CD4-positive, alpha-beta T cell treated with Interleukin-4 for 1 hour (primary cell): ENCODE measurements around the gene SLC28A2.
A peak's percentile ranks its signal among the peaks of the same experiment; 100 is the strongest.
"Not testable (repeated sequence)": the region's sequence is repeated elsewhere in the genome, so short reads cannot be mapped to it uniquely, and the experiment has no call there.

Experiments used
- DNase-seq, 2 donors: peaks; one replicate each; pipeline ENCODE4 v3.0.0-alpha.2; 2020 to 2022

Gene SLC28A2

DNA sequence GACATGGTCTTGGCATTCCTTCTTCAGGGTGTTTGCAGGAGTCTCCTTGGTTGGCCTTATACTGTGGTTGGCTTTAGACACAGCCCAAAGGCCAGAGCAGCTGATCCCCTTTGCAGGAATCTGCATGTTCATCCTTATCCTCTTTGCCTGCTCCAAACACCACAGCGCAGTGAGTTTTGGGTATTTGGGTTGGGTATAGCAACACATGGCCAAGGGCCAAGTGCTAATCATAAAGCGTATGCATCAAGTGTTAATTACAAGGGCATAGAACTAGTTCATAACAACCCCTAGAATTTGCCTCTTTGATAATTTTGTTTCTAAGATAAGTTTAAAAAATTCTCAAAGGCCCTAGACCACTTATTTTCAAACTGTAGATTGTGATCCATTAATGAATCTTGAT lies 11.8 kb downstream of the SLC28A2 start:
- DNase-seq = no peak

DNA sequence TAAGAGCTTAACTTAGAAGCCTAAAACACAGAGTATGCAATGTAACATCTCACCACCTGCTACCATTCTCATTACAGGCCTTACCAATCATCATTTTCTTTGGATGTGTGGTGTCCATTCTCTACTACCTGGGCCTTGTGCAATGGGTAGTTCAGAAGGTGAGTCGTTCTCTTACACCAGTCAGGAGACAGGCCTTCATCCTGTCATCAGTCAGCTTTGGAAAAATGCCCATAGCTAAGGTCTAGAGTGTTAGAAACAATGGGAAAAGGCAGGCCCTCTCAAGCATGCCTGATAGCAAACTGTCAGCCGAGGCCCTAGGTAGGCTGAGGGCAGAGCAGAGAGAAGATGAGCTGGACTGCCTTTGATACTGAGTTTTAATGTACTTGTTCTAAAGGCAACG lies 13.5 kb downstream of the SLC28A2 start:
- DNase-seq = no peak

DNA sequence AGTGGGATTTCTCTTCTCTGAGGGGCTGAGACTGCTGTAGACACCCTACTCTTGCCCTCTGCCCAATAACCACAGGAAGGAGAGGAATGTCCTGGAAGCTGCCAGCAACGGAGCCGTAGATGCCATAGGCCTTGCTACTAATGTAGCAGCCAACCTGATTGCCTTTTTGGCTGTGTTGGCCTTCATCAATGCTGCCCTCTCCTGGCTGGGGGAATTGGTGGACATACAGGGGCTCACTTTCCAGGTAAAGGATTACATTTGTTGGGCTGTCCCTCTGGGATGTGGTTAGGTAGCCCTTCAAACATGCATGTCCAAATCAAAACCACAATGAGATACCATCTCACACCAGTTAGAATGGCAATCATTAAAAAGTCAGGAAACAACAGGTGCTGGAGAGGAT lies 16.1 kb downstream of the SLC28A2 start:
- peak in 1 of 2 donors; percentile 13 for DNase-seq

DNA sequence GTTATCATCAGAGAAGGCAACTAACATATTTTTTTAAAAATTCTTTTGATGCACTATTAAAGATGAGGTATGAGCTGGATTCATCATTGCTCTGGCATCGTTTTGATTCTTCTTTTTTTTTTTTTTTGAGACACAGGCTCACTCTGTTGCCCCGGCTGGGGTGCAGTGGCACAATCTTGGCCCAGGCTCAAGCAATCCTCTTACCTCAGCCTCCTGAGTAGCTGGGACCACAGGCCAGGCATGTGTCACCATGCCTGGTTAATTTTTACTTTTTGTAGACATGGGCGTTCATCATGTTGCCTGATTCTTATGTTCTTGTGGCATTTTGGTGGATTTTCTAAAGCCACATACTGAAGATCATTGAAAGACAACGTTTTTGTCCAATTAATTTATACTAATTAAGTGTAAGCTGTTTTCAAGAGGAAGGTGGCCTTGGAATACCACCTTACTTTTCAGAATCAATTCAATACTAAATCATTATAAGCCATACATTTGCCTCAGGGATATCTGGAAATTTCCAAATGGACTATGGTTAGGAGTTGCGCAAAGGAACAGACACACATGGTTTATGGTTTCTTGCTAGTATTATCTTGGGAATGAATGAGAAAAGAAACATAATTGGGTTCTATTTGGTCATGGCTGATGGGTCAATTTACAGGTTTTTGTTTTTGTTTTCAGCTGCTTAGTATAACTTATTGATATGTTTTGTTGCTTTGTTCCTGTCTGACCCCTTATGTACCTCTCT lies 22.8 kb downstream of the SLC28A2 start:
- no peak for DNase-seq

DNA sequence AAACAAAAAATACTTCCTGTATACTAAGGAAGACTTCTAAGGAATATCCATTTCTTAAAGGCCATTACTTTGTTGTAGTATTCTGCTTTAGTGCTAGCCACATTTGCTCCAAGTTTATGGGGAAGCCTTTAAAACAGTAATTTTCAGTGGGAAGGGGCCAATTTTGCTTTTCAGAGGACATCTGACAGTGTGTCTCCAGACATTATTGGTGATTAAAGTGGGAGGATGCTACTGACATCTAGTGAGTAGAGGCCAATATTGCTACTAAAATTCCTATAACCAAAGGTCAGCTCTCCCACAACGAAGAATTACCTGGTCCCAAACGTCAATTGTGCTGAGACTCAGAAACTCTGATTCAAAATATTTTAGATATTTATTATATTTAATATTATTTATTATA lies 24.8 kb downstream of the SLC28A2 start:
- peak in 1 of 2 donors; percentile 45 for DNase-seq

DNA sequence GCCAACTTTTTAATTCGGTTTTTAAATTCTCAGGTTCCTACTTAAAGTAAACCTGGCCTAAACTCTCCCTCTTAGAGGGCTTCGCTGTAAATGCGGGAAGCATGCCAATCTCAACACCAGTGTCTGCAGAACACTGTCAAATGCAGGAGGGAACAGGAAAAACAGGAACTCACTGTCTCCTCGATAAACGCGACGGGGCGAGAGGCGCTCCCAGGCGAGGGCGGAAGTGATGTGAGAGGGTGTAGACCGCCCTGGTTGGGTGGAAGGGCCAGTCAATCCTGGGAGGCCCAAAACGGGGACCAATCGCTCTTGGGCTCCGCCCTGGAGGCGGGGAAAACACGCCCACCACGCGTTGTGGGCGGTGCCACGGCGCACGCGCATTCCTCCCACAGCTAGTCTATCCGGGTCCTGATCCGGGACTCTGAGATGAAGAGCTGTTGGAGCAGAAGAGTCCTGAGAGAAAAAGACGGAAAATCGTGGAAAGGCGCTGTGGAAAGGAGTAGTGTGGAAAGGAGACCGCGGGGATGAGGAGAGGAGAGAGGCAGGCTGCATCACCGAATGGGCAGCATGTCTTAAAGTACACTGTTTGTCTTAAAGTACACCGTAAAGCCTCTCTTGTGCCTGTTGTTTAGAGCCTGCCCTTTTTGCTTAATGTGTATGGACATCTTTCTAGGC lies 27.1 kb downstream of the SLC28A2 start:
- DNase-seq = peak; percentile 97 to 98

DNA sequence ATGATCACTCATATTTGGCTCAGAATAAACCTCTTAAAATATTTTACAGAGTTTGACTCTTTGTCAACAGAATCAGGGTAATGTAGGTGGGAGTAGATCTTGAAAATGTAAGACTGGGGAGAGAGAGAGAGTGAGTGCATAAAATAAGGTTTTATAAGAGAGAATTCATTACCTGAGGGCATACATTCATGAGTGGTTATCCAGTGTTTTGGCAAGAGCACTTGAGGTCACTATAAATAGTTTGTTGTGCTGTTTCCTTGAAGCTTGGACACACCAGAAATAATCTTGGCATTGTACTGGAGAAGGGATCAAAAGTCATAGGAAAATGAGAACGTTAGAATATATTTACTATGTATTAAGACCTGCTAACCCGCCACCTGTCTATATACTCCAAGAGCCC lies 33.4 kb downstream of the SLC28A2 start:
- DNase-seq = no peak

DNA sequence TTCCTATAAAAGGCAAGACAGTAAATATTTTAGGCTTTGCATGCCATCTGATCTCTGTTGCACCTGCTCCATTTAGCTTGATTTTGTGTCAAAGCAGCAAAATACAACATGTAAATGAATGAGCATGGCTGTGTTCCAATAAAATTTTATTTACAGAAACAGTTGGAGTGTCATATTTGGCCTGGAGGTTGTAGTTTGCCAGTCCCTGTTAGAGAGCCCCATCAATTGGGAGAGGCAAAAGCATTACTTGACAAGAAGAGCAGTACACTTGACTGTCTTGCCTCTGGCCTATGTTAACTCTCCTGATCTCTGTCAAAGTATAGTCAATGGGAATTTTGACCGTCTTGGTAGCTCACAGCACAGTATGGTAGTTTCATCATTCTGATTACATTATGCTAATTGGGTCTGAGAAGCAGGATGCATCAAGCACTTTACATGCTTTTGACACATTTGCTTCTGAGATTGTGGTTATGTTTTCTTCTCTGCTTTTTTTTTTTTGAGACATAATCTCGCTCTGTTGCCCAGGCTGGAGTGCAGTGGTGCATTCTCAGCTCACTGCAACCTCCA lies 35.4 kb downstream of the SLC28A2 start:
- DNase-seq = no peak

DNA sequence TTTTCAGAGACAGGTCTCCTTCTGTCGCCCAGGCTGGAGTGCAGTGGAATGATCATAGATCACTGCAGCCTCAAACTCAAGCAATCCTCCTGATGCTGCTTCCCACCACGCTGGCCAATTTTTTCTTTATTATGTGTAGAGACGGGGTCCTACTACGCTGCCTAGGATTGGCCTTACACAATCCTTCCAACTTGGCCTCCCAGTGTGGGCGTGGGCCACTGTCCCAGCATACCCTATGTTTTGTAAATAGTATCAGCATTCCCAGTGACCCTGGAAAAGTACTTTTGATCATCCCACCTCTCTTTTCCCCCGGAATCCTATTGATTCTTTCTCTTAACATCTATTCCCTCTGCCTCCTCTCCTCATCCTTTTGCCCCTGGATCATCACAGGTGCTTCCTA lies 36.9 kb downstream of the SLC28A2 start:
- no peak for DNase-seq

DNA sequence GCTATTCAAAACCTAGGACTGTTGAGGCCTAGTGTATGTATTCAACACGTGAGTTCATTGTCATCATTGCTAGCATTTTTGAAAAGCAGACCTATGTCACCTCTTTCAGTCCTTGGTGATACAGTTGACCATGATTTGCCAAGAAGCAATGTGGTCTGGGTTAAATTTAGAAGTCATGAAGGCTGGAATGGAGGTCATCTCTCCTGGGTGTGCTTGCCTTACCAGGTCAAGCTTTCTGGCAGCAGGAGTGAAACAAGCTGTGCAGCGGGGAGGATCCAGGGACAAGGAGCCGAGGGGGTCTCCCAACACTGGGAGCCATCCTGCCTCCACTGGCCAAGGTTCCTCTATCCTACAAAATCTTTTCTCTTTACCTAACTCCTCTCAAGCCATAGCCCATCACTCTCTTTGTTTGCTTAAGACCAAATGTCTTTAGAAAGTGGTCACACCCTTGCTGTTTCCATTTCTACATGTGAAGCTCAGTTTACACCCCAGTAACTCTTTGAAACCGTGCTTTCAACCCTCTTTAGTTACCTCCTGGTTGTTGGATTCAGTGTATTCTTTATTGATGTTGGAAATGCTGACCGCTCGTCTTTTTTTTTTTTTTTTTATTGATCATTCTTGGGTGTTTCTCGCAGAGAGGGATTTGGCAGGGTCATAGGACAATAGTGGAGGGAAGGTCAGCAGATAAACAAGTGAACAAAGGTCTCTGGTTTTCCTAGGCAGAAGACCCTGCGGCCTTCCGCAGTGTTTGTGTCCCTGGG lies 40.0 kb downstream of the SLC28A2 start:
- no peak for DNase-seq

DNA sequence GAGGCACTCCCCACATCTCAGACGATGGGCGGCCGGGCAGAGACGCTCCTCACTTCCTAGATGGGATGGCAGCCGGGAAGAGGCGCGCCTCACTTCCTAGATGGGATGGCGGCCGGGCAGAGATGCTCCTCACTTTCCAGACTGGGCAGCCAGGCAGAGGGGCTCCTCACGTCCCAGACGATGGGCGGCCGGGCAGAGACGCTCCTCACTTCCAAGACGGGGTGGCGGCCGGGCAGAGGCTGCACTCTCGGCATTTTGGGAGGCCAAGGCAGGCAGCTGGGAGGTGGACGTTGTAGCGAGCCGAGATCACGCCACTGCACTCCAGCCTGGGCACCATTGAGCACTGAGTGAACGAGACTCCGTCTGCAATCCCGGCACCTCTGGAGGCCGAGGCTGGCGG lies 41.3 kb downstream of the SLC28A2 start:
- not testable (repeated sequence) for DNase-seq

DNA sequence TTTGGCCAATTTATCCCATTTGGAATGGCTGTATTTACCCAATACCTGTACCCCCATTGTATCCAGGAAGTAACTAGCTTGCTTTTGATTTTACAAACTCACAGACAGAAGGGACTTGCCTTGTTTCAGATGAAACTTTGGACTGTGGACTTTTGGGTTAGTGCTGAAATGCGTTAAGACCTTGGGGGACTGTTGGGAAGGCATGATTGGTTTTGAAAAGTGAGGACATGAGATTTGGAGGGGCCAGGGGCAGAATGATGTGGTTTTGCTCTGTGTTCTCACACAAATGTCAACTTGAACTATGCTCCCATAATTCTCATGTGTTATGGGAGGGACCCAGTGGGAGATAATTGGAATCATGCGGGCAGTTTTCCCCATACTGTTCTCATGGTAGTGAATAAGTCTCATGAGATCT lies 46.9 kb downstream of the SLC28A2 start:
- not testable (repeated sequence) for DNase-seq

DNA sequence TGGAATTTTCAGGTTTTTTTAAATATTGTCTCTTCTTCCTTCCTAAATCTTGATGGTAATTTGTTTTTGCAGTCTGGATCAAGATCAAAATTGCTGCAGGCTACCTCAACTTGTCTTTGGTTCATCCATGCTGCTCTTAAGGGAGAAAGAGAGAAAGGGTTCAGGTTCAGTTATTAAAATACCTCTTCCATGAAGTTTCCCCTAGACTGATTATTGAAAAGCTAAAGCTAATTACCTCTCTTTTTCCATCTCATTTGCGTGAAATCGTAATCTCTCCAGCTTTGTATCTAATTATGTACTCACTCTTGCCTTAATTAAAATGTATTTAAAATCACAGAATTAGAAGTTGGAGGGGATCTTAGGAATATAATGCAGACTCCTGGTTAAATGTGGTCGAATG lies 52.7 kb downstream of the SLC28A2 start:
- DNase-seq = no peak

DNA sequence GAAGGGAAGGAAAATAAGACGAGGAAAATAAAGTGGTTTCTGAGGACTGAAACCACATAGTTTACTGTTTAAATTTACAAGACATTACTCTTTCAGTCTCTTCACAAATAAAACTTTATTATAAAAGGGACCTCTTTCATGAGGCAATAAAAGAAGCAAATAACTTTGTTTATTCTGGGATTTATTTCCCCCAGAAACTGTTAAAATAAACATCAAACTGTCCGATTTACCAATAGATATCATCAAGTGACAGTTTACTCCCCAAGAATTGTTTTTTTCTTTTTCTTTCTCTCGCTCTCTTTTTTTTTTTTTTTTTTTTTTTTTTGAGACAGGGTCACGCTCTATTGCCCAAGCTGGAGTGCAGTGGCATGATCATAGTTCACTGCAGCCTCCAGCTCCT lies 54.1 kb downstream of the SLC28A2 start:
- no peak for DNase-seq

DNA sequence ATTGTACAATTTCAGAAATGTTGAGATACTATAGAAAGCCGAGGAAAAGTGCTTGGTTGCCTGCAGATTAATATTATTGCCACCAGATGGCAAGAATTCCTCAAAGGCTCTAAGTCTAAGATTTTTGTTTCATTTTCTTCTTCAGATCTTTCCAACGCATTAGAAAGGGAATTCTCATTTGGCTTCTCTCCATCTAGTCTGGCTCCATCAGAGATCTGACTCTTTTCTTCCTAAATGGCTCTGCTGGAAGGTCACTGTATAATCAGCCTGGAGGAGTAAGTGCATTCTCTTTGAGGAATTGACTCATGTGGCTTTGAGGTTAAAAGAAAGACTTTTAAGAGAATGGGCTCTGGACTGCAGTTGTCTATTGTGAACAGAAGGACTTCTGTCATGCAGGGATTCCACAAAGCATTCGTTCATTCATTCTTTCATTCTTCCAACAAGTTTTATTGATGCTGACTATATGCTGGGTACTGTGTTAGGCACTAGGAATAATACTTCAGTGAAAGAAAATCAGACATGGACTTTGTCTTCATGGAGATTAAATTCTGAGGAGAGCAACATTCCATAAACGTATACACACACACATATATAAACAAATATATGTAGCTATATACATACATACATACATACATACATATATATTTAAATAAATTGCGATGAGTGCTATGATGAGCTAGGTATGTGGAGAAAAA lies 55.3 kb downstream of the SLC28A2 start:
- peak in 1 of 2 donors; percentile 18 for DNase-seq

DNA sequence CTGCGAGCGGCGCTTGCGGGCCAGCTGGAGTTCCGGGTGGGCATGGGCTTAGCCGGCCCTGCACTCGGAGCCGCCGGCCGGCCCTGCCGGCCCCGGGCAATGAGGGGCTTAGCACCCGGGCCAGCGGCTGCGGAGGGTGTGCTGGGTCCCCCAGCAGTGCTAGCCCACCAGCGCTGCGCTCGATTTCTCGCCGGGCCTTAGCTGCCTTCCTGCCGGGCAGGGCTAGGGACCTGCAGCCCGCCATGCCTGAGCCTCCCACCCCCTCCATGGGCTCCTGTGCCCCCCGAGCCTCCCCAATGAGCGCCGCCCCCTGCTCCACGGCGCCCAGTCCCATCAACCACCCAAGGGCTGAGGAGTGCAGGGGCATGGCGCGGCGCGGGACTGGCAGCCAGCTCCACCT lies 62.1 kb downstream of the SLC28A2 start:
- DNase-seq = not testable (repeated sequence)

DNA sequence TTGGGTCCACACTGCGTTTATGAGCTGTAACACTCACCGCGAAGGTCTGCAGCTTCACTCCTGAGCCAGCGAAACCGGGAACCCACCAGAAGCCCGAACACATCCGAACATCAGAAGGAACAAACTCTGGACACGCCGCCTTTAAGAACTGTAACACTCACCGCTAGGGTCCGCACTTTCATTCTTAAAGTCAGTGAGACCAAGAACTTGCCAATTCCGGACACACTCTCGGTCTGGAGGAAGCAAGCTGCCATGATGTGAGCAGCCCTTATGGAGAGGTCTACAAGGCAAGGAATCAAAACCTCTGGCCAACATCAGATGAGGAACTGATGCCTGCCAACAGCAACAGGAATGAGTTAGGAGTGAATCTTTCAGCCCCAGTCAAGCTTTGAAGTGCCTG lies 62.9 kb downstream of the SLC28A2 start:
- DNase-seq = no peak

DNA sequence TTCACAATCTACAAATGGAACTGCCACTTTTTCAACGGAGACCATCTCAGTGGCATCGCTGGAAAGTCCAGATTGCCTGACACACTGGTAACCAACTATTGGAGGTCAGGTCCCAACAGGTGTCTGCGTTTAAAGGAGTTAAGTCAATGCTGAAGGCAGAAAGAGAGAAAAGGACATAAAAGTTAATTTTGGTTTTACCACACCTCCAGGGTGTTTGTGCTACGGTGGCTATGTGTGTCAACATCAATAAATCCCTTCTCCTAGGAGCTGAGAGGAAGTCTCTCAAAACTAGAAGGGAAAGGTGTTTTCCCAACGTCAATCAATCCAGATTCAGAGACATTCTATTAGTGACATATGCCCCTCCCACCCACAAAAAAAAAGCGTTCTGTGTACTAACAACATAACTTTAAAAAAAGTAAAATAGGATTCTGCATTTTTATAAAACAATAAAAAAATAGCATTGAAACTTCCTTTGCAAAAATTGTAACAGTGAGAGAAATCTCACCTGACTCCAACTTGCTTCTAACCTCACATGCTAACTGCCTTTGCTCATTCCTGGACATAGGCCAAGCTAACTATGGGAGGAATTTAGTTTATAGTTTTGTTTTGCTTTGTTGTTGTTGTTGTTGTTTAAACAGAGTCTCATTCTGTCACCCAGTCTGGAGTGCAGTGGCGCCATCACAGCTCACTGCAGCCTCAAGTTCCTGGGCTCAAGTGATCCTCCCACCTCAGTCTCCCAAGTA lies 67.6 kb downstream of the SLC28A2 start:
- no peak for DNase-seq

DNA sequence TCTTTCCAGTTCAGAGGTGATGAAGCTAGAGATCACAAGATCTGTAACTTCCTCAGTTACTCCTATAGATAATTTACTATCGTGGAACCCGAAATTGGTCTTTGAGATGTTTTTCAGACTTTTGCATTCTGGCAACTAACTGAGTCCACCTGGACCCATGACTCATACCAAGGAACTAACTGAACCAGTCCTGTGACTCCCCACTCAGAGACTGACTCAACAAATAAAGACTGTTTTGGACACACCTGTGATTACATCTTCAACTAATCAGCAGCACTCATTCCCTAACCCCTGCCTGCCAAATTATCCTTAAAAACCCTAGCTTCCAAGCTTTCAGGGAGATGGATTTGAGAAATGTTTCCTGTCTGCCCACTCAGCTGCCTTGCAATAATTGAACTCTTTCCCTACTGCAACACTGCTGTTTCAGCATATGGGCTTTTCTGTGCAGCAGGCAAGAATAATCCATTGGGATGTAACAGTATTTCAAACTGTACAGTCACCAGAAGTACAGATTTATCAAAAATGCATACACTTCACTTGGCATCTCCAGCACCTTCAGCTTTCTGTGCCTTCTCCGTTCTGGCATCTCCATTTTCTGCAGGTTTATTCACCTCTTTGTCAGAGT lies 68.7 kb downstream of the SLC28A2 start:
- DNase-seq = no peak

DNA sequence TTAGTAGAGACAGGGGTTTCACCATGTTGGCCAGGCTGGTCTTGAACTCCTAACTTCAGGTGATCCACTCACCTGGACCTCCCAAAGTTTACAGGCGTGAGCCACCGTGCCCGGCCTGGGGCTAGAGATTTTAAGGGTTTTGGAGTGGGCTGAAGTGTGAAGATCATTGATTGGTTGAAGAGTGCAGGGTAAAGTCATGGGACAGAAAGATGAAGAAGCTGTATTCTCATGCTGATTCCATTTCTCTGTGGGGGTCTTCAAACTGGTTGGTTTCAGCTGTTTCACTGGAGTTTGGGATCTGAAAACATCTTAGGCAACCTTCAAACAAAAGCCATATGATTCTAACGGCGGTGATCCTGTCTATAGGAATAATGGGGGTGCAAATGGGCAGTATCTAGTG lies 74.2 kb downstream of the SLC28A2 start:
- no peak for DNase-seq

DNA sequence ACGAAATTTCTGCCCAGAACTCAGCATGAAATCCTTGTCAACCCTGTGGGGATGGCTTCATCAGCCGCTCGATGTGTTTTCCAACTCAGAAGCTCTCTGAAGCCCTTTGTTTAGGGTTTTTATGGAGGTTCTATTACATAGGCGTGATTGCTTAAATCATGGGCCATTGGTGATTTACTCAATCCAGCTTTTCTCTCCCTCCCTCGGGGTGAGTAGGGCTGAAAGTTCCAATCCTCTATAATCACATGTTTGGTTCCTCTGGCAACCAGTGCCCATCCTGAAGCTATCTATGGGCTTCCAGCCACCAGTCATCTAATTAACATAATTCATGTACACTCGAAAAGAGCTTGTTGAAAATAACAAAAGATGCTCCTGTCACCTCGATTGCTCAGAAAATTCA lies 74.7 kb downstream of the SLC28A2 start:
- no peak for DNase-seq
